Calu3 (cell line): ENCODE data around the gene IKBKG. TPM values are rescaled to one million over a fixed set of nuclear protein-coding genes. Genes with fewer than 3 reads are reported as not detected.

ENCODE experiments used
- BruUV-seq: library from RNA; stranded (reverse); fragments of 400-500 nt; replicated peaks from 2 replicates; lab custom pipeline; 2021; lab: Mats Ljungman, UMichigan
- CTCF ChIA-PET: fragments of 300-600 bp; sonication (Branson Sonifier 250); formaldehyde crosslinking; loops from one replicate; lab custom pipeline; 2022; ENCODE audit warnings: antibody characterized with exemption; lab: Charles Lee
- DNase-seq: peaks from one replicate; pipeline ENCODE4 v3.0.0; 2022
- H3K27ac Mint-ChIP-seq: one replicate; pipeline ENCODE4 v1.8.0; 2022; ENCODE audit warnings: mixed read lengths; ENCODE audit not compliant: unreplicated experiment
- H3K27me3 Mint-ChIP-seq: one replicate; pipeline ENCODE4 v1.8.0; 2022; ENCODE audit warnings: mixed read lengths; ENCODE audit not compliant: unreplicated experiment
- H3K36me3 Mint-ChIP-seq: one replicate; pipeline ENCODE4 v1.8.0; 2022; ENCODE audit warnings: mild to moderate bottlenecking, moderate library complexity, mixed read lengths; ENCODE audit not compliant: insufficient read depth, unreplicated experiment
- H3K4me1 Mint-ChIP-seq: one replicate; pipeline ENCODE4 v1.8.0; 2022; ENCODE audit warnings: mild to moderate bottlenecking, low read depth, mixed read lengths; ENCODE audit not compliant: unreplicated experiment
- H3K4me3 Mint-ChIP-seq: one replicate; pipeline ENCODE4 v1.8.0; 2022; ENCODE audit warnings: mild to moderate bottlenecking, low read depth, moderate library complexity, mixed read lengths; ENCODE audit not compliant: unreplicated experiment
- H3K9me3 Mint-ChIP-seq: one replicate; pipeline ENCODE4 v1.8.0; 2022; ENCODE audit warnings: low read depth, mixed read lengths; ENCODE audit not compliant: unreplicated experiment
- intact Hi-C: fragments of 100-400 bp; cut with micrococcal nuclease; formaldehyde crosslinking; loops from one replicate; pipeline ENCODE4 v1.10.0; 2022; ENCODE audit not compliant: unreplicated experiment
- total RNA-seq: library from RNA; stranded (reverse); gene quantifications from 2 replicates; pipeline ENCODE4 v1.2.3, GENCODE V29; 2022
- TF ChIP-seq, protein P1 (sequence below): fragments of 200-600 bp; IDR thresholded peaks from one replicate; pipeline ENCODE4 v1.8.0; 2022; ENCODE audit warnings: antibody characterized with exemption; ENCODE audit not compliant: unreplicated experiment

The IKBKG gene
- total RNA-seq, 1 experiment from 2014 or later: 39.9 TPM

DNA sequence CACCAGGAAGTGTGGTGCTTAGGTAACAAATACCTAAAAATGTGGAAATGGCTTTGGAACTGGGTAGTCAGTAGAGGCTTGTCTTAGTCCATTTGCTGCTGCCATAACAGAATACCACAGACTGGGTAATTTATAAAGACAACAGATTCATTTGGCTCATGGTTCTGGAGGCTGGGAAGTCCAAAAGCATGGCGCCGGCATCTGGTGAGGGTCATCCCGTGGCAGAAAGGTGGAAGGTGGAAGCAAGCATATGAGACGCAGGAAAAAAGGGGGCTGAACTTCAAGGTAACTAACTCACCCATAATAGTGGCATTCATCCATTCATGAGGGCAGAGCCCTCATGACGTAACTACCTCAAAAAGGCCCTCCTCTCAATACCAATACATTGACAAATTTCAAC is 38.0 kb upstream of the IKBKG start:
- H3K9me3 Mint-ChIP-seq: no peaks in the 10 kb centered on the region
- no TSS peak for BruUV-seq
- TF ChIP-seq, protein P1, sequence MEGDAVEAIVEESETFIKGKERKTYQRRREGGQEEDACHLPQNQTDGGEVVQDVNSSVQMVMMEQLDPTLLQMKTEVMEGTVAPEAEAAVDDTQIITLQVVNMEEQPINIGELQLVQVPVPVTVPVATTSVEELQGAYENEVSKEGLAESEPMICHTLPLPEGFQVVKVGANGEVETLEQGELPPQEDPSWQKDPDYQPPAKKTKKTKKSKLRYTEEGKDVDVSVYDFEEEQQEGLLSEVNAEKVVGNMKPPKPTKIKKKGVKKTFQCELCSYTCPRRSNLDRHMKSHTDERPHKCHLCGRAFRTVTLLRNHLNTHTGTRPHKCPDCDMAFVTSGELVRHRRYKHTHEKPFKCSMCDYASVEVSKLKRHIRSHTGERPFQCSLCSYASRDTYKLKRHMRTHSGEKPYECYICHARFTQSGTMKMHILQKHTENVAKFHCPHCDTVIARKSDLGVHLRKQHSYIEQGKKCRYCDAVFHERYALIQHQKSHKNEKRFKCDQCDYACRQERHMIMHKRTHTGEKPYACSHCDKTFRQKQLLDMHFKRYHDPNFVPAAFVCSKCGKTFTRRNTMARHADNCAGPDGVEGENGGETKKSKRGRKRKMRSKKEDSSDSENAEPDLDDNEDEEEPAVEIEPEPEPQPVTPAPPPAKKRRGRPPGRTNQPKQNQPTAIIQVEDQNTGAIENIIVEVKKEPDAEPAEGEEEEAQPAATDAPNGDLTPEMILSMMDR: no peak

DNA sequence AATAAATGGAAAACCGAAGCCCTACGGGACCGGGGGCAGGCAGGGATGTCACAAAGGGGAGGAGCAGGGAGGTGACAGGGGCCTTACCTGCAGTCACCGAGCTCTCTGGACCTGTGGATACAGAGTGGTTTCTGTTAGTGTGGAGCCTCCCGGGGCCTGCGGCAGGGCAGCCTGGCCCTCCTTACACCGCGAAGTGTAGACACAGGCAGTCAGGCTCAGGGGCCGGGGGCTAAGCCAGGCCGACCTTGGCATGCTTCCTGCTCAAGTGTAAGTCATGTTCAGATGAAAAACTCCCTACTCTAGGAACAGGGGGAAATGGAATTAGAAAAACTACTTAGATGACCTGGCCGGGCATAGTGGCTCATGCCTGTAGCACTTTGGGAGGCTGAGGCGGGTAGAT is 35.7 kb upstream of the IKBKG start:
- BruUV-seq: no TSS peak
- TF ChIP-seq, protein P1: no peak
- no peak for DNase-seq
- Mint-ChIP-seq H3K9me3 (no peaks in the 10 kb centered on the region), H3K4me3 (no peak overlapping the region), H3K36me3 (peaks cover 28% of the 10 kb centered on the region), H3K27ac (no peak overlapping the region), H3K27me3 (no peaks in the 10 kb centered on the region), H3K4me1 (peaks cover 6% of the 10 kb centered on the region)
- CTCF ChIA-PET: no interaction called here
- intact Hi-C loops: no loop called here

More for the DNA sequence above, 38.0 kb upstream of the IKBKG start:
- intact Hi-C loops: no loop called here
- Mint-ChIP-seq H3K27me3 (no peaks in the 10 kb centered on the region), H3K4me1 (no peaks in the 10 kb centered on the region), H3K36me3 (peaks cover 18% of the 10 kb centered on the region), H3K27ac (no peak overlapping the region), H3K4me3 (no peak overlapping the region)
- CTCF ChIA-PET: no interaction called here
- DNase-seq: no peak

- no peaks in the 10 kb centered on the region for H3K9me3 Mint-ChIP-seq
- TF ChIP-seq, protein P1: no peak
- no peak overlapping the region for H3K27ac Mint-ChIP-seq
- no peak for DNase-seq
- BruUV-seq: no TSS peak
- no peak overlapping the region for H3K4me3 Mint-ChIP-seq
- peaks cover 6% of the 10 kb centered on the region for H3K4me1 Mint-ChIP-seq
- CTCF ChIA-PET: no interaction called here
- peaks cover 28% of the 10 kb centered on the region for H3K36me3 Mint-ChIP-seq
- H3K27me3 Mint-ChIP-seq: no peaks in the 10 kb centered on the region
- intact Hi-C loops: no loop called here
Measured at GRCh38 chrX:154512879-154513553, 34.4 kb upstream of the IKBKG start.

GRCh38 chrX:154513716-154514115 is 33.7 kb upstream of the IKBKG start:
- no TSS peak for BruUV-seq
- Mint-ChIP-seq H3K4me1 (peaks cover 6% of the 10 kb centered on the region), H3K27ac (no peak overlapping the region), H3K36me3 (peaks cover 28% of the 10 kb centered on the region), H3K9me3 (no peaks in the 10 kb centered on the region), H3K27me3 (no peaks in the 10 kb centered on the region), H3K4me3 (no peak overlapping the region)
- CTCF ChIA-PET: no interaction called here
- DNase-seq: no peak
- intact Hi-C loops: no loop called here
- TF ChIP-seq, protein P1: no peak
